ENCODE results near the gene PRKCB.

The PRKCB gene

DNA sequence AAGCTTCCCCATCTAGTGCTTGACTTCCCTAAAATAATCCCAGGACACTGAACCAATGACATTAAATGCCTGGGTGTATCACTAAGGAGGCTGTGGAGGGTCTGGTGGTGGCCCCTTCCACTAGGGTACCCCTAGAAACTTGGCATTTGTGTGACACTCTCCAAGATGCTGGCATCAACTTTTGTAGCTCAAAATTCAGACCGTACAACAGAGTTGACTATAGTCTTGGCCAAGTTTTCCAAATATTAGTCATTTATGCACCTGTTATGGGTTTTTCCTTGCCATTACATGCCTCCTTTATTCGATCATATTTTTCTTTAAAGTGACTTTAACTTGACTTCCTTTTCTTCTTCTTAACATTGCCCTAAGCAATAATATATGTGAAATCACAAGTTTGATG lies 295.5 kb downstream of the PRKCB start:
- H3K27ac ChIP-seq (ENCODE audit: low read depth, low read length) = no peak overlapping the region
- no peaks in the 10 kb centered on the region for H3K27me3 ChIP-seq (ENCODE audit: low read length)
- no peaks in the 10 kb centered on the region for H4K20me1 ChIP-seq (ENCODE audit: low read depth, low read length)
- H3K9me3 ChIP-seq (ENCODE audit: insufficient read depth, low read length) = no peaks in the 10 kb centered on the region
- H2AFZ ChIP-seq (ENCODE audit: low read depth, low read length, severe bottlenecking) = no peak overlapping the region
- TF ChIP-seq, protein P1, sequence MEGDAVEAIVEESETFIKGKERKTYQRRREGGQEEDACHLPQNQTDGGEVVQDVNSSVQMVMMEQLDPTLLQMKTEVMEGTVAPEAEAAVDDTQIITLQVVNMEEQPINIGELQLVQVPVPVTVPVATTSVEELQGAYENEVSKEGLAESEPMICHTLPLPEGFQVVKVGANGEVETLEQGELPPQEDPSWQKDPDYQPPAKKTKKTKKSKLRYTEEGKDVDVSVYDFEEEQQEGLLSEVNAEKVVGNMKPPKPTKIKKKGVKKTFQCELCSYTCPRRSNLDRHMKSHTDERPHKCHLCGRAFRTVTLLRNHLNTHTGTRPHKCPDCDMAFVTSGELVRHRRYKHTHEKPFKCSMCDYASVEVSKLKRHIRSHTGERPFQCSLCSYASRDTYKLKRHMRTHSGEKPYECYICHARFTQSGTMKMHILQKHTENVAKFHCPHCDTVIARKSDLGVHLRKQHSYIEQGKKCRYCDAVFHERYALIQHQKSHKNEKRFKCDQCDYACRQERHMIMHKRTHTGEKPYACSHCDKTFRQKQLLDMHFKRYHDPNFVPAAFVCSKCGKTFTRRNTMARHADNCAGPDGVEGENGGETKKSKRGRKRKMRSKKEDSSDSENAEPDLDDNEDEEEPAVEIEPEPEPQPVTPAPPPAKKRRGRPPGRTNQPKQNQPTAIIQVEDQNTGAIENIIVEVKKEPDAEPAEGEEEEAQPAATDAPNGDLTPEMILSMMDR (IDR thresholded peaks at IDR 0.05; ENCODE audit: insufficient read depth, low read length, poor library complexity, severe bottlenecking) = no peak
- TF ChIP-seq EZH2phosphoT487 (conservative IDR thresholded peaks at IDR 0.05; ENCODE audit: low read length) = no peak
- no peaks in the 10 kb centered on the region for H3K36me3 ChIP-seq (ENCODE audit: low read length)
- H3K4me2 ChIP-seq (ENCODE audit: low read depth, low read length, poor library complexity, severe bottlenecking) = no peak overlapping the region
- H3K9me2 ChIP-seq (replicated peaks; ENCODE audit: insufficient read depth, low read length) = no peaks in the 10 kb centered on the region
- H3K4me3 ChIP-seq (ENCODE audit: insufficient read depth, low read length, poor library complexity, severe bottlenecking) = no peak overlapping the region
- no peak overlapping the region for H3K9ac ChIP-seq (ENCODE audit: low read length)
- no peaks in the 10 kb centered on the region for H3F3A ChIP-seq (ENCODE audit: insufficient read depth)
- H3K79me2 ChIP-seq (ENCODE audit: insufficient read depth, low read length) = no peaks in the 10 kb centered on the region

DNA sequence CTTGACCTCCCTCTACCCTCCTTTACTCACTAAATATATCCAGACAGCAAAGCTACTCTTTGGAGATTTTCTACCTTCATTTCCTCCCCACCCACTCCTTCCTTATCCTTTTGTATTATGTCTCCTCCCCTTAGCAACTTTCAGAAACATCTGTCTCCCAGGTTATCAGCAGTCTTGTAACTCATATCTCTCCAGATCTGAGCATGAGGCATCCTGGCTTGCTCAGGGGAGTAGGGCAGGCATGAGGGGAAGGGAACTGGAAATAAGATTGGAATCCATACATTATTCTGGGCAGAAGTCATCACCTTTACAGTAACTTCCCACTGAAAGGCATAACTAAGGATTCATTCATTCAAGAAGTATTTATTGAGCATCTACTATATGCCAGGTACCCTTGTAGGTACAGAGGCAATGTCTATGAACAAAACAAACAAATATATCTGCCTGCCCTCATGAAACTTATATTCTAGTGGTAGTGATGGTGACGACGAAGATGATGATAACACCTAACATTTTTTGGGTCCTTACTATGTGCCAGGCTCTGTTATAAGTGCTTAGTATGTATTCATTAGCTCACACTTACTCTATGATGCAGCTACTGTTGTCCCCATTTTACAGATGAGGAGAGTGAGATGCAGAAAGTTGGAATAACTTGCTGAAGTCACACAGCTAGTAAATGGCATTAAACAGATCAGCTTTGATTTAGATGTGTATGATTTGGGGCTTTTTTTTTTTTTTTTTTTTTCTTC lies 296.4 kb downstream of the PRKCB start:
- no peak overlapping the region for H3K4me3 ChIP-seq (ENCODE audit: insufficient read depth, low read length, poor library complexity, severe bottlenecking)
- H3K9ac ChIP-seq (ENCODE audit: low read length) = no peak overlapping the region

DNA sequence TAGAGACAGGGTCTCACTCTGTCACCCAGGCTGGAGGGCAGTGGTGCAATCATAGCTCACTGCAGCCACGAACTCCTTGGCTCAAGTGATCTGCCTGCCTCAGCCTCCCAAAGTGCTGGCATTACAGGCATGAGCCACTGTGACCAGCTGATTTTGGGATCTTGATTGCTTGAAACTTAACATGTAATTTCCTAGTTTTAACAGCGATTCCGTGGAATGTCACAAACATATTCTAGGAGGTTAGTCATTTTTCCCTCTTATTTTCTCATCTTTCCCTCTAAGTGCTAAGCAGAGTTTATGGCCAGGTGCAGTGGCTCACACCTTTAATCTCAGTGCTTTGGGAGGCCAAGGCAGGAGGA lies 297.0 kb downstream of the PRKCB start:
- H3K9me3 ChIP-seq (ENCODE audit: insufficient read depth, low read length) = no peaks in the 10 kb centered on the region
- H3K27me3 ChIP-seq (ENCODE audit: low read length) = no peaks in the 10 kb centered on the region
- no peaks in the 10 kb centered on the region for H3F3A ChIP-seq (ENCODE audit: insufficient read depth)
- H3K36me3 ChIP-seq (ENCODE audit: low read length) = no peaks in the 10 kb centered on the region
- no peak overlapping the region for H3K27ac ChIP-seq (ENCODE audit: low read depth, low read length)
- no peaks in the 10 kb centered on the region for H3K79me2 ChIP-seq (ENCODE audit: insufficient read depth, low read length)
- H3K4me3 ChIP-seq (ENCODE audit: insufficient read depth, low read length, poor library complexity, severe bottlenecking) = no peak overlapping the region
- H3K4me2 ChIP-seq (ENCODE audit: low read depth, low read length, poor library complexity, severe bottlenecking) = no peak overlapping the region
- H3K9me2 ChIP-seq (replicated peaks; ENCODE audit: insufficient read depth, low read length) = no peaks in the 10 kb centered on the region
- H2AFZ ChIP-seq (ENCODE audit: low read depth, low read length, severe bottlenecking) = no peak overlapping the region
- TF ChIP-seq, protein P1 (IDR thresholded peaks at IDR 0.05; ENCODE audit: insufficient read depth, low read length, poor library complexity, severe bottlenecking) = no peak
- TF ChIP-seq EZH2phosphoT487 (conservative IDR thresholded peaks at IDR 0.05; ENCODE audit: low read length) = no peak
- H4K20me1 ChIP-seq (ENCODE audit: low read depth, low read length) = no peaks in the 10 kb centered on the region
- H3K9ac ChIP-seq (ENCODE audit: low read length) = no peak overlapping the region

More for the DNA sequence above, 296.4 kb downstream of the PRKCB start:
- H3K27ac ChIP-seq (ENCODE audit: low read depth, low read length) = no peak overlapping the region
- H3F3A ChIP-seq (ENCODE audit: insufficient read depth) = no peaks in the 10 kb centered on the region
- no peak for TF ChIP-seq EZH2phosphoT487 (conservative IDR thresholded peaks at IDR 0.05; ENCODE audit: low read length)
- TF ChIP-seq, protein P1 (IDR thresholded peaks at IDR 0.05; ENCODE audit: insufficient read depth, low read length, poor library complexity, severe bottlenecking) = no peak
- H2AFZ ChIP-seq (ENCODE audit: low read depth, low read length, severe bottlenecking) = no peak overlapping the region
- no peaks in the 10 kb centered on the region for H3K36me3 ChIP-seq (ENCODE audit: low read length)
- H3K9me2 ChIP-seq (replicated peaks; ENCODE audit: insufficient read depth, low read length) = no peaks in the 10 kb centered on the region
- H3K4me2 ChIP-seq (ENCODE audit: low read depth, low read length, poor library complexity, severe bottlenecking) = no peak overlapping the region
- no peaks in the 10 kb centered on the region for H3K27me3 ChIP-seq (ENCODE audit: low read length)
- no peaks in the 10 kb centered on the region for H3K9me3 ChIP-seq (ENCODE audit: insufficient read depth, low read length)
- no peaks in the 10 kb centered on the region for H4K20me1 ChIP-seq (ENCODE audit: low read depth, low read length)
- no peaks in the 10 kb centered on the region for H3K79me2 ChIP-seq (ENCODE audit: insufficient read depth, low read length)

Data from SU-DHL-6 (cell line).